HG02571 (cell line): ENCODE results near the gene WWTR1.

Source experiments
- ATAC-seq: cut with Tn5 transposase; IDR thresholded peaks from one replicate; pipeline ENCODE4 v1.9.1; 2021; ENCODE audit warnings: mild to moderate bottlenecking, moderate library complexity; ENCODE audit not compliant: unreplicated experiment

WWTR1 gene

GRCh38 chr3:149596134-149596770 is 61.6 kb downstream of the WWTR1 start:
- ATAC-seq = no peak

DNA sequence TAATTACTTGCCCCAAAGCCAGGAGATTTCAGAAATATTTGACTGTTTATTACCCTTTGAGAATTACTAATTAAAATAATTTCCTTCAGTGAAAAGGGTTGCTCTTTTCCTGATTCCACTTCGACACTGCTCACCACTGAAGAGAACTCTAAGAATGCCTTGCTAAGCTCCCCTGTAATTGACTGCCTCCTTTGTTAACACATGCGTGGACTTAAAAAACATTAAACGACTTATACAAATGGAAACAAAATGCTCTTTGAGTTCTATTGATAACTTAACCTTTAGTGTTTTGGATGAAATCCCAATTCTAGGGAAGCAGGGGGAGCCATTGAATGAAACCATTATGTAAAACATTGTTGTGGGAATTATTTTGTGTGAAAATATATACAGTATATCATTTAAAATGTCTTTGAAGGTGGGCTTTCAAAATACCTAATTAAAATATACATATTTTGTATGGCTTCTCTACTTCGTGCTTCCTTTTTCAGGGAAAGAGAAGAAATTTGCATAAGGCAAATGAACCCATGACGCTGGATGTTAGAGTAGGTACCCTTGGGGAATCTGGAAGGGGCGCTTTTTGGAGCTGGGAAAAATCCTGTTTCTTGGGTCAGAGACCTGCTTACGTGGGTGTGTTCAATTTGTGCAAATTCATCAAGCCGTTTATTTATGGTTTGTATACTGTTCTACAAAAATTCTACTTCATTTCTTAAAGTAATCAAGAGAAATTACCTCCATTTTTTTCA is 64.2 kb downstream of the WWTR1 start:
- no peak for ATAC-seq

DNA sequence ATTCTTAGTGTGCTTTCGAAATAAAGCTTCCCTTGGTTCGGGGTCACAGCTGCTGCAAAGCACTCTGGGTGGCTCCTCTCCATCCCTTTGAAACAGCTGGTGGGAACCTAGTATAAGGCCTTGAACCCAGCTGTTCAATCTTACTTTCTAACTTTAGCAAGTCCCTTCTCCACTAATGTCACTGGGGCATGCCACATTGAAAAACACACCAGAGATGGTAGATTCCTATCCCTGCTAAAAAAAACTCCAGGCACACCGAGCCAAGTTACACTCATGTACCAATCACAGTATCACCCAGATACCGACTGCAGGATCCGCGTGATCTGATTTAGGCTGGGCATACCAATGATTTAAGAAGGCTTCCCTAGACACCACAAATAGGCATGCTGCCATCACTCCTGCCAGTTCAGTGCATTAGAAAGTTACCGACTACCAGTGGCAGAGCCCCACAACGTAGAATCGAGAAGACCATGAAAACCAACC is 65.0 kb downstream of the WWTR1 start:
- no peak for ATAC-seq

DNA sequence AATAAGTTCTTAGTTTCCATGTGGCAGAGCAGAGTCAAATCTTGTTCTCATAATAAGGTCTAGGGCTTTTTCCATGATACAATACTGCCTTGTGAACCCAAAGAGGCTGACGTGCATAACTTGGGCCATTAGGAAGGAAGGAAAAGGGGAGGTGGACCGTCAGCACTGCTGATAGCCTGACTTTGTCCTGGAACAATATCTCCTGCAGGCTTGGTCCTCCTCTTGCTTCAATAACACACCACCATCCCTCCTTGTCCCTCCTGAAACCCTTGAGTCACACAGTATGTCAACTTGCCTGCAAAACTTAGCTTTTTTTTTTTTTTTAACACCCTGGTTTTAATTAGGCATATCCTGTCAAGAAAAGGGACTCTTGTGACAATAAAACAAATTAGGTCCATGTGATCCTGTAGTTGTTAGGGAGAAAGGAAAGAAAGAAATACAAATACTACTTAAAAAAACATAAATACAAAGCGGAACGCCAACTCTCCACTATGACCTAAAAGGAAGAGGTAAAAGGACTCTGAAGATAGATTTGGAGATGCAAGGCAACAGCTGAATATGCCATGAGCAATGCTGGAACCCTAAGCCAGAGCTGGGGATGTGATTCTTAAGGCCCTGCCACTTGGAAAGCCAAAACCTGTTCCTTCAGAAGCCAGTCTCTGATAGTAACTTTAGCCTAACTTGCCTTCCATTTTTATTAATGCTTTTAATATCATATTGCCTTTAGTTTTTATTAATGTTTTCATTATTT is 67.0 kb downstream of the WWTR1 start:
- no peak for ATAC-seq

DNA sequence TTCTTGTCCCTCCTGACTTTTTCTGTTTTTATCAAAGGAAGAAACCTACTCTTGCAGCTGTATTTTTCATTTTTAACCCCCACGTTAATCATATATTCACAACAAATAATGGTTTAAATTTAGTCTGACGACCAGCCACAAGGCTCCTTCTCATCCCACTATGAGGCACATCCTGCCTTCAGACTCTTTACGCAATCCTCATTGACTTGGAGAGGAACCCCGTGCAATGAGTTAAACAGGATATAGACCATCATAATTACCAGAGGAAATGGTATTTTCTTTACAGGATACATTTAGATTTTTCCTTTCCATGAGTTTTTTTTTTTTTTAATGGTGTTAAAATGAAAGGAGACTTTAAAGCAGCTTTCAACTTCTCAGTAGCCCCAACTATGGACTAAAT is 68.5 kb downstream of the WWTR1 start:
- no peak for ATAC-seq

DNA sequence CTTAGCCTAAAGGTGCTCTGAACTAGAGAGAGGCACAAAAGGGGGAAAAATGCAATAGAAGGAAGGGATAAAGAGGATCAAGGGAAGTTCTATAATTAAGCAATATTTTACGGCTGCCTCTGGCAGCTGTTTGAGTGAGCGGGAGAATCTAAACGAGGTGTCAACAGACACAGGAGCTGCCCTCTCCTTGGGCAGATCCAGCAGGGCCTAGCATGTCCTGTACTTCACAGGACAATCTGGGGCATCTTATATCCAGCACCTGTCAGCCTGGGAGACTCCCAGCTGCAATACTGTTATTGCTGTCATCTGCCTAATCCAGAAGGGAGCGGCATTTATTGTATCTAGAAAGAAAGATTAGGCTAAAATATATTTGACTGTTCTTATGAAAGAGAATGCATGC is 68.9 kb downstream of the WWTR1 start:
- ATAC-seq = no peak

GRCh38 chr3:149587383-149587782 is 70.4 kb downstream of the WWTR1 start:
- no peak for ATAC-seq

DNA sequence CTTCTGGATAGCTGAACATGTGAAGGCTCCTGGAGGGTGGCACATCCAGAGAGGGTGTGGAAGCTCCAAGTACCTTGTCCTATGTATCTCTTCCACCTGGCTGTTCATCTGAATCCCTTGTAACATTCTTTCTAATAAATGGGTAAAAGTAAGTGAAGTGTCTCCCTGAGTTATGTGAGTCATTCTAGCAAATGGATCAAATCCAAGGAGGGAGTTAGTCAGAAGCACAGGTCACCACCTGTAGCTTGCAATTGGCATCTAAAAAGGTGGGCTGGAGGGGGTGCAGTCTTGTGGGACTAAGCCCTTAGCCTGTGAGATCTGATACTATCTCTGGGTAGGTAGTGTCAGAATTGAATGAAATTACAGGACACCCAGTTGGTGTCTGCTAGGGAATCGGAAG is 71.0 kb downstream of the WWTR1 start:
- ATAC-seq = no peak

DNA sequence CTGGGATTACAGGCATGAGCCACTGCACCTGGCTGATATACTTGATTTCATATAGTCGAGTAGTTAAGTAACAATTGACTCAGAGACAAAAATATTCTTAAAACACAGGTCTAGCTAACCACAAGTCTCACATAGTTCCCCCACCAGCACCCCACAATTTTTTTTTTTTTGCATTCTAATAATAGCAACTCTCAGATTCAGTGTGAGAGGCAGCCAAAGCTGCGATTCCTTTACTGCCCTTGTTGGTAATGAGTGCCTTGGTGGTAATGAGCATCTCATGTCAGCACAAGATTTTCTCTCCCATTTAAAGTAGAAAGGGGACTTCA is 72.5 kb downstream of the WWTR1 start:
- peak; percentile 89 for ATAC-seq

DNA sequence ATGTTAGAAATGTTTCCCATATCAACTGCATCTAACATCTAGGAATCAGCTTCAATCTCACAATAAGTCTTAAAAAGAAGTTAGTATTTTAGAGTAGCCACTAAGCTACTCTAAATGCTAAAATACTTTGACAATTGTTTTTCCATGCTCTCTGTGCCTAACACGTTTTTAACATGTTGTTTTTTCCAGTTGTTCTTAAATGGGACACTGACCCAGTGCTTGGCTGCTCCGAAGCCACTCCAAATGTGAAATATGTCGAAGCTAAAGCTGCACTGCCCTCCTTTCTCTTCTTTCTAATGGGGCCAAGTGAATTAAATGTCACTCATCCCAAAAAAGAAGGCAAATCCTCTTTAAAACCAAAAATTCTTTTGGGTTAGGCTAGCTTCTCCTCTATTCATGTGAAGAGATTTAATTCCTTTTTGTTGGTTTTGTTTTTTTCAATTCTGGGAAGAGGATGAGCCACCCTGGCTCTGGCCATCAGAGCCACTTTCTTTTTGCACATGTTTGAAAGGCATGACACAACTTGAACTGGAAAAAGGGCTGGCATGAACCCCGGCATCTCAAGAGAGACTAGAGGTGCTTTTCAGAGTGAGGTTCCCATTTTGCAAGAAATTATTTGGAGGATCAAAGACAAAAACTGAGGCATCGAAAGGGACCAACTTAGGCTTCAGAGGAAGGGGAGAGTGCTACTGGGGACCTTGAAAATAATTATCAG is 73.7 kb downstream of the WWTR1 start:
- ATAC-seq = no peak

DNA sequence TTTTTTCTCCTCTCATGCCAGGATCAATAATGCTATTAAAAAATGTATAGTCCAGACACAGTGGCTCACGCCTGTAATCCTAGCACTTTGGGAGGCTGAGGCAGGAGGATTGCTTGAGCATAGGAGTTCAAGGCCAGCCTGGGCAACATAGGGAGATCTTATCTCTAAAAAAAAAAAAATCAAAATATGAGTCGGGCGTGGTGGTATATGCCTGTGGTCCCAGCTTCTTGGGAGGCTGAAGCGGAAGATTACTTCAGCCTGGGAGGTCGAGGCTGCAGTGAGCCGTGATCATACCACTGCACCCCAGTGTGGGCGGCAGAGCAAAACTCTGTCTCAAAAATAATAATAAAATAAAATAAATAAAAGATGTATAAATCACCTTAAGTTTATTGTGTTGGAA is 75.4 kb downstream of the WWTR1 start:
- ATAC-seq = no peak

DNA sequence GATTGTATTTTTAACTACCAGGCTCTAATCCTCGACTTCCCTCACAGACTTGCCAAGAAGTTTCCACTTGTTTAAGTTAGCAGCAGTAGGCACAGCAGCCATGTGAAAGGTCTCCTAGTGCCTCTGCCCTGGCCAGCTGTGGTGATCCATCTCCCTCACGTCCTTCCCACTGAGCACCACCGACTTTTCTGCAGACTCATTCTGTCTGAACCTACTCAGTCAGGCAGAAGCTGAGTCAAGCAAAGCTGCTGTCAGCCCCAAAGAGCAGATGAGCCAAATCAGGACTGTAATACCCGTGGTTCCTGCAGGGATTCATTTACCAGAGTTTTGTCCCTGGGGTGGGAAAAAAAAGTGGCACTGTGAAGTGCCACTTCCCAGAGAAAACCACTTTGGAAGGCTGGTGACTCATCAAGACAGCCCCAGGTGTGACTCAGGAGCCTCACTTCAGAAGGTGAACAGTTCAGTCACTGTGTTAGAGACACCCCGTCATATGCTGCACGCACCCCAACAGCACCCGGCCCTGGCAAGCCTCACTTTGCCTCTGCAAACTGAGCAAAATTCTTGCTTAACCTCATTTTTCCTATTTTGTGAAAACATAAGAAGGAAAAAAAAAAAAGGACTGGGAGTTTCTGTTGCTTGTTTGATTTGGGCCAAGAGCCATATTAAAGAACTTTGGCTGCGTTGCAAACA is 76.0 kb downstream of the WWTR1 start:
- ATAC-seq = no peak

GRCh38 chr3:149581248-149581647 is 76.6 kb downstream of the WWTR1 start:
- ATAC-seq = no peak

GRCh38 chr3:149579838-149580542 is 77.8 kb downstream of the WWTR1 start:
- ATAC-seq = no peak

DNA sequence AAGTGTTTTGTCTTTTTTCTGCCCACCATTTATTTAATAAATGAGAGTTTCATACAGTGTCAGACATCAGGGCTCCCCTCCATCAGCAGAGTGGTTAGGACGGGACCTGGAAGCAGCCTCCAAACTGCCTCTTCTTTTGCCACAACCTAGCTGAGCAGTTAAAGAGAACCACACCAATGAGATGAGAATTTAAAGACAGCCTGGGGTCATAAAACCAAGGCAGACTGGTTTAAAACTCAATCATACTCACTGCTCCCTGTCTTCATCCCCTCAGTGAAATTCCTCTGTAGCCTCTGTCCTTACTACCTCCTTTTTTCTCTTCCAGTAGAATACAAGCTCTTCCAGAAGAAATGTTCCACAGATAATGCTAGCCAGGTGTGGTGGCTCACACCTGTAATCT is 78.7 kb downstream of the WWTR1 start:
- ATAC-seq = no peak

GRCh38 chr3:149577801-149578200 is 80.0 kb downstream of the WWTR1 start:
- no peak for ATAC-seq

GRCh38 chr3:149575961-149576564 is 81.8 kb downstream of the WWTR1 start:
- no peak for ATAC-seq

- no peak for ATAC-seq
Observed at GRCh38 chr3:149575213-149575960, 82.4 kb downstream of the WWTR1 start.

DNA sequence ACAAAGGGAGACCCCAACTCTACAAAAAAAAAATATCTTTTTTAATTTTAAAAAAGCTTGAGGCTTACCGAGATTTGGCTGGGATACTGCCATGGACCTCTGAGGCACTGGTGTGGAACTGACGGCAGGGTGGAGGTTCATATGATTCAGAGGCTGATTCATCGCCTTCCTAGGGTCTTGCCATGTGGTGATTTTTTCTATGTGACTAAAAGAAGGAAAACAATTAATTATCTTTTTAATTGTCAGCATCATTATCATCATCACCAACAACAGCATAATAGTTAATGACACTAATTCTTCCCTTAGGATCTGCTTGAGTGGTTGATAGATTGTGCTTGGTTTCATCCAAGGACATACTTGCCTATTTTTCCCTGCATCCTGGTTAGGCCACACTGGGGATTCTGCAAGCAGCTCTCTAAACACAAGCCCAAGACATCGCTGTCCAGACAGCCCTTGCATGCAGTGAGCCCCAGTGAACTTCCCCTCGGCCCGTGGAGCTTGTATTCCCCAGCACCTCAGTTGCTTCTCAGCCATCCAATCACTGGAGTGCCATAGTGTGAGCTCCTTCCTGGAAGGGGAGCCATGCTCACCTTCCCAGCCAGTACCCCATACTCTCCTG is 84.9 kb downstream of the WWTR1 start:
- ATAC-seq = no peak
